Mucosa of stomach (tissue), 1 donor: Measurements from ENCODE around the gene GALNT1.

ENCODE experiments used
- H3K27me3 ChIP-seq: one replicate; pipeline ENCODE4 v1.7.0; 2013; ENCODE audit warnings: mild to moderate bottlenecking, low read length; ENCODE audit not compliant: control insufficient read depth, insufficient read depth
- H3K36me3 ChIP-seq: one replicate; pipeline ENCODE4 v1.7.0; 2013; ENCODE audit warnings: low read length; ENCODE audit not compliant: control insufficient read depth, insufficient read depth
- H3K4me1 ChIP-seq: one replicate; pipeline ENCODE4 v1.7.0; 2013; ENCODE audit warnings: mild to moderate bottlenecking, low read length; ENCODE audit not compliant: control insufficient read depth, insufficient read depth
- H3K4me3 ChIP-seq: one replicate; pipeline ENCODE4 v1.7.0; 2013; ENCODE audit warnings: low read length
- H3K9ac ChIP-seq: one replicate; pipeline ENCODE4 v1.7.0; 2013; ENCODE audit warnings: mild to moderate bottlenecking, low read length, moderate library complexity
- H3K9me3 ChIP-seq: one replicate; pipeline ENCODE4 v1.7.0; 2013; ENCODE audit warnings: mild to moderate bottlenecking, low read length, moderate library complexity; ENCODE audit not compliant: control insufficient read depth
- donor health status: Pancreatic carcinoma.

GALNT1 gene

DNA sequence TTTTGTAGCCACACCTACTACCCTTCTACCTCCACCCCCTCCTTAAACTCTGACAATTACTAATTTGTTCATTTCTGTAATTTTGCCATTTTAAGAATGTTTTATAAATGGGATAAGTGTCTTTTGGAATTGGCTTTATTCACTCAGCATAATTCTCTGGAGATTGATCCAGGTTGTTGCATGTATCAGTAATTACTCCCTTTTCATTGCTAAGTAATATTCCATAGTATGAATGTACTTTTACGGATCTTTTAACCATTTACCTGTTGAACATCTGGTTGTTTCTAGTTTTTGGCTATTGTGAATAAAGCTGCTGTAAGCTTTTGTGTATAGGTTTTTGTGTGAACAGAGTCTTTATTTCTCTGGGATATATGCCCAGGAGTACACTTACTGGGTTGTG is 4.1 kb downstream of the GALNT1 start:
- Histone ChIP-seq H3K27me3 (no peaks in the 10 kb centered on the region), H3K4me3 (no peak overlapping the region), H3K4me1 (peaks cover 14% of the 10 kb centered on the region), H3K9ac (no peak overlapping the region), H3K36me3 (no peaks in the 10 kb centered on the region), H3K9me3 (no peaks in the 10 kb centered on the region)

DNA sequence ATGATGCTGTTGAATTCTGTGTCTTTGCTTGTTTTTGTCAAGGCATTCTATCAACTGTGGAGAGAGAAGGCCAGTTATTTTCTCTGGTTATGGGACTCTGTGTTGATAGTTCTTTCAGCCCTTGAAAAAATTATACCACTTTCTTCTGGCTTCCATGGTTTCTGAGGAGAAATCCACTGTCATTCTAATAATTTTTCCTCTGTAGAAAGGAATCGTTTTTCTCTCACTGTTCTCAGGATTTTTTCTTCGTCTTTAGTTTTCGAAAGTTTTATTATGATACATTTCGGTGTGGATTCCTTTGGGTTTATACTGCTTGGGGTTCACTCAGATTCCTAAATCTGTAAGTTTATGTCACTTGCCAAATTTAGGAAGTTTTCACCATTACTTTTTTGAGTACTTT is 6.6 kb downstream of the GALNT1 start:
- Histone ChIP-seq H3K36me3 (no peaks in the 10 kb centered on the region), H3K4me3 (no peak overlapping the region), H3K9me3 (no peaks in the 10 kb centered on the region), H3K27me3 (no peaks in the 10 kb centered on the region), H3K9ac (no peak overlapping the region), H3K4me1 (peaks cover 5% of the 10 kb centered on the region)

DNA sequence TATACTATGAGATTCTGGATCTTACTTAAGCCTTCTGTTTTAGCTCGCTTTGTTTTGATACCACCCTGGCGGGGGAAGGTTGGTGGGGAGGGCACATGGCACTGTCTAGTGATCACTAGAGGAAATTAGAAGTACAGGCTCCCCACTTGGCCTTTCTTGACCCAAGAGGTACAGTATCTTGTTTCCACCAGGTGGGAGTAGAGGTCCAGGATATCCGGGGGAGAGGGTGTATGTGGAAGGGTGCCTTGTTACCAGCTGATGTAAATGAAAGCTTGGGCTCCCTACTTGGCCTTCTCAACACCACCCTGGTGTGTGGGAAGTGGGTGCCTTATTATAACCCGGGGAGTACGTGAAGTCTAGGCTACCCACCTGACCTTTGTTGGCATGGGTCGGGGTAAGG is 7.5 kb downstream of the GALNT1 start:
- Histone ChIP-seq H3K36me3 (no peaks in the 10 kb centered on the region), H3K4me1 (no peaks in the 10 kb centered on the region)

DNA sequence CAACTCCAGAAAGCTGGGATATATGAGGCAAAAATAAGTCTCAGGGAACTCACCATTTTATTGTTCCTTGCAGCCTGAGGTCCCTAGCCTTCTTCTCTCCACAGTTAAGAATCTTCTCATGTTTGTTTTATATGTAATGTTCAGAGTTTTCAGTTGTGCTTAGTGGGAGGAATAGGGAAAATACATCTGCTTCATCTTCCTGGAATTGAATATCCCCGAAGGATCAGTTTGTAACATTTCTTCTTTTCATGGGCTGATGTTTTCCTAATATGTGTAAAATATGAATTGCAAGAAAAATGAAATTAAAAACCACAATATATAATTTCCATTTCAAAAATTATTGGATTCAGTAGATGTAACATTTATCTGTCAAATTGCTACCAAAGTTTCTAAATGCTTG is 8.0 kb downstream of the GALNT1 start:
- no peaks in the 10 kb centered on the region for H3K9me3 ChIP-seq
- no peaks in the 10 kb centered on the region for H3K27me3 ChIP-seq

More for the DNA sequence above, 7.5 kb downstream of the GALNT1 start:
- H3K9ac ChIP-seq = no peak overlapping the region
- no peak overlapping the region for H3K4me3 ChIP-seq
- no peaks in the 10 kb centered on the region for H3K27me3 ChIP-seq
- H3K9me3 ChIP-seq = no peaks in the 10 kb centered on the region

DNA sequence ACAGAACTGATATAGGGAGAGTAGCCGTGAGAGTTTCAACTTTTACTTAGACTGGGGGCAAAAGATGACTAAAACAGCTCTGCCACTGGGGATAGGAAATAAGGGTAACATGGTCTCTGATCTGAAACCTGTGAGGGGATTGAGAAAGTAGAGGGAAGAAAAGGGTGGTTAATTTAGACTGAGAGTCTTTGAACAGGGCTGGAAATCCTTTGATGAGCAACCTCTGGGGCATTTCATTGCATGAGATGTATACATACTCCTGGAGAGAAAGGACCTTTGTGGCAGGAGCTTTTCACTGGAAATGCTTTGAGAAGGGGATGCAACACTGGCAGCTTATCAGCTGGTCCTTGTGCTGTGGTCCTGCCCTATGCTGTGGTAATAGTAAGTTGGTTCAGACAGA is 9.4 kb downstream of the GALNT1 start:
- H3K36me3 ChIP-seq = no peaks in the 10 kb centered on the region
- no peaks in the 10 kb centered on the region for H3K9me3 ChIP-seq
- H3K9ac ChIP-seq = no peak overlapping the region
- no peak overlapping the region for H3K4me3 ChIP-seq
- no peaks in the 10 kb centered on the region for H3K27me3 ChIP-seq
- no peaks in the 10 kb centered on the region for H3K4me1 ChIP-seq

More for the DNA sequence above, 8.0 kb downstream of the GALNT1 start:
- Histone ChIP-seq H3K9ac (no peak overlapping the region), H3K36me3 (no peaks in the 10 kb centered on the region), H3K4me1 (no peaks in the 10 kb centered on the region), H3K4me3 (no peak overlapping the region)

DNA sequence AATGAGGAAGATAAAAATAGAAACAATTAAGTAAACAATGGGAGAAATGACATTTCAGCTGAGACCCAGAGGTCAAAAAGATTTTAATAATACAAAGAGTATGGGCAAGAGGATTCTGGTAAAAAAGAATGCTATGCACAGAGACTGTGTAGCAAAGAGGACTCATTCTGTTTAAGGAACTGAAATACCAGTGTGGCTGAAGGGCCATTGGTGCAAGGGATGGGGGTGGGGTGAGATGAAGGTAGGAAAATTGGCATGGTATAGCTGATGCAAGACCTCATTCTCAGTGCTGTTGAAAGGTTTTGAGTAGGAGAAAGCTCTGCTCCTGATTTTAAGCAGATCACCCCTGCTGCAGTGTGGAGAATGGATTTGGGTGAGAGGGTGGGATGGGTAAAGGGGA is 10.8 kb downstream of the GALNT1 start:
- Histone ChIP-seq H3K9me3 (no peaks in the 10 kb centered on the region), H3K4me1 (no peaks in the 10 kb centered on the region), H3K36me3 (no peaks in the 10 kb centered on the region), H3K27me3 (no peaks in the 10 kb centered on the region), H3K4me3 (no peak overlapping the region), H3K9ac (no peak overlapping the region)

DNA sequence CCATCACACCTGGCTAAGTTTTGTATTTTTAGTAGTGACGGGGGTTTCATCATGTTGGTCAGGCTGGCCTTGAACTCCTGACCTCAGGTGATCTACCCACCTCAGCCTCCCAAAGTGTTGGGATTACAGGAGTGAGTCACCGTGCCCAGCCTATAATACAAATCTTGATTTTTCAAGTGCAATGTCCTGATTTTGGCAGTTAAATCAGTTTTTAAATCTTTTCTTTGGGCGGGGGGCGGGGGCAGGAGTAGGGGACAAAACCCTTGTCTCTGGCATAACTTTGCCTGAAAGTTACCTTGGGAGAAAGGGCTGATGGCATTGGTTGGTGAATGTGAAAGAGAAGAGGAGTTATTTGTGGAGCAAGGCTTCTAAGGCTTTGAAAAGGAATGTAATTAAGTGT is 12.3 kb downstream of the GALNT1 start:
- no peaks in the 10 kb centered on the region for H3K9me3 ChIP-seq
- H3K27me3 ChIP-seq = no peaks in the 10 kb centered on the region
- no peak overlapping the region for H3K4me3 ChIP-seq
- H3K9ac ChIP-seq = no peak overlapping the region
- H3K36me3 ChIP-seq = no peaks in the 10 kb centered on the region
- no peaks in the 10 kb centered on the region for H3K4me1 ChIP-seq

DNA sequence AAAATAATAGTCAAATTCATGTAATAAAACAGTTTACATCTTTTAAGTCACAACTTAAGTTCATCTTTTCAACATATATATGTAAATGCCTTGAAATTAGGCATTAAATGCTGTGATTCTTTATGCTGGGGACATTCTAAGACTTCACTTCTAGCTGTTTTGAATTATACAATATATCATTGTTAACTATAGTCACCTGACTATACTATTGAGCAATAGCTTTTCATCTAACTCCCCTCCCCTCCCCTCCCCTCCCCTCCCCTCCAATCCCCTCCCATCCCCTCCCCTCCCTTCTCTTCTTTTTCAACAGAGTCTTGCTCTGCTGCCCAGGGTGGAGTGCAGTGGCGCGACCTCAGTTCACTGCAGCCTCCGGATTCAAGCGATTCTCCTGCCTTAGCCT is 16.2 kb downstream of the GALNT1 start:
- Histone ChIP-seq H3K4me3 (no peak overlapping the region), H3K9ac (no peak overlapping the region), H3K4me1 (no peaks in the 10 kb centered on the region), H3K36me3 (no peaks in the 10 kb centered on the region), H3K27me3 (no peaks in the 10 kb centered on the region), H3K9me3 (no peaks in the 10 kb centered on the region)

DNA sequence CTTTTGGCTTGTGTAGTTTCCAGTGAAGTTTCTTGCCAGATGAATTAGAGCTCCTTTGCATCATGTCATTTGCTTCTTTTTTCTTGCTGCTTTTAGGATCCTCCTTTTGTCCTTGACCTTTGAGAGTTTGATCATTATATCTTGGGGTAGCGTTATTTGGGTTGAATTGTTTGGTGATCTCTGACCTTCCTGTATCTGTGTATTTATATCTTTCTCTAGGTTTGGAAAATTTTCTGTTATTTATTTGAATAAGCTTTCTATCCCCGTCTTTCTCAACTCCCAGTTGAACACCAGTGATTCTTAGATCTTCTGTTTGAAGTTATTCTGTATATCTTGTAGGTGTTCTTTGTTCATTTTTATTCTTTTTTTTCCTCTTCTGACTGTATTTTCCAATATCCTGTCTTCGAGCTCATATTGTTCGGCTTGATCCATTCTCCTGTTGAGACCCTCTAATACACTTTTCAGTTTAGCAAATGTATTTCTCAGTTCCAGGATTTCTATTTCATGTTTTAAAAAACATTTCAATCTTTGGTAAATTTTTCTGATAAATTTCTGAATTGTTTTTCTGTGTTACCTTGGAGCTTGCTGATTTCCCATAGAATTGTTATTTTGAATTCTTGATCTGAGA is 20.8 kb downstream of the GALNT1 start:
- no peak overlapping the region for H3K9ac ChIP-seq
- H3K36me3 ChIP-seq = no peaks in the 10 kb centered on the region
- no peak overlapping the region for H3K4me3 ChIP-seq
- no peaks in the 10 kb centered on the region for H3K4me1 ChIP-seq
- no peaks in the 10 kb centered on the region for H3K9me3 ChIP-seq
- no peaks in the 10 kb centered on the region for H3K27me3 ChIP-seq

DNA sequence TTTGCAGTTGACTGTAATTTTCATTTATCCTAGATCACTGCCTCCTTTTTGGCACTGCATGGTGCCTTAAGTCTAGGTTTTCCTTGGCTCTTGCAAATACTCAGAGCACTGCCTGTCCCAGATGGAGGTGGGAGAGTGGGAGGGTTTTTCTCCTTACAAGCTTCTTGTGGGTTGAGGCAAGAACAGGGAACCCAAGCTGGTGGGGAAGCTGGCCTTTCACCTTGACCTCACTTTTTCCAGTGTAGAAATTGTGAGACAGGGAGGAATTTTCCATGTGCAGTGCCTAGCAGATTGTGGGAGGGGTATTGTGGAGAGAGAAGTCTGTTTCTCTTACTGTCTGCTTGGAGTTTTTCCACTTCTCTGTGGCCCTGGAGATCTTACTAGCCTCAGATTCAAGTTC is 21.5 kb downstream of the GALNT1 start:
- no peaks in the 10 kb centered on the region for H3K36me3 ChIP-seq
- no peaks in the 10 kb centered on the region for H3K27me3 ChIP-seq
- H3K9me3 ChIP-seq = no peaks in the 10 kb centered on the region
- H3K4me3 ChIP-seq = no peak overlapping the region
- no peaks in the 10 kb centered on the region for H3K4me1 ChIP-seq
- H3K9ac ChIP-seq = no peak overlapping the region

DNA sequence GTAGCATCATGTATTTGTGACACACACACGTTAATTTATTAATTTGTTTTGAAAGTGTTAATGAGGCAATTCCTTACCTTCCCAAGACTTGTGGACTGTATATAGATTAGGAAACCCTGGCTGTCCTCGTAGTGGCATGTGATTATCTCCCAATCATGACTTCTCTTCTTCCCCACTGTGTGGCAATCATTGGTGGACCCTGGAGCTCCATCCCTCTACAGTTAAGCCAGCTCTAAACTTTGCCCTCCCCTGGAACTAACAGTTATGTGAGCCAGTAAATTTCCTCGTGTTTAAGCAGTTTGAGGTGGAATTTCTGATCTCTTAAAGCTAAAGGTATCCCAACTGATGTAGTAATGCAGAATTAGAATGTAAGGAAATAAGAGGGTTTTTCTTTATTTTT is 22.0 kb downstream of the GALNT1 start:
- no peak overlapping the region for H3K9ac ChIP-seq
- no peaks in the 10 kb centered on the region for H3K4me1 ChIP-seq
- H3K9me3 ChIP-seq = no peaks in the 10 kb centered on the region
- no peak overlapping the region for H3K4me3 ChIP-seq
- no peaks in the 10 kb centered on the region for H3K27me3 ChIP-seq
- H3K36me3 ChIP-seq = no peaks in the 10 kb centered on the region

DNA sequence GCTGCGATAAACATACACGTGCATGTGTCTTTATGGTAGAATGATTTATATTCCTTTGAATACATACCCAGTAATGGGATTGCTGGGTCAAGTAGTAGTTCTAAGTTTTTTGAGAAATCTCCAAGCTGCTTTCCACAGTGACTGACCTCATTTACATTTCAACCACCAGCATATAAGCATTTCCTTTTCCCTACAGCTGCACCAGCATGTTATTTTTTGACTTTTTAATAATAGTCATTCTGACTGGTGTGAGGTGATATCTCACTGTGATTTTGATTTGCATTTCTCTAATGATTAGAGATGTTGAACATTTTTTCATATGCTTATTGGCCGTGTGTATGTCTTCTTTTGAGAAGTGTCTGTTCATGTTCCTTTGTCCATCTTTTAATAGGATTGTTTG is 22.8 kb downstream of the GALNT1 start:
- Histone ChIP-seq H3K36me3 (no peaks in the 10 kb centered on the region), H3K9me3 (no peaks in the 10 kb centered on the region), H3K9ac (no peak overlapping the region), H3K27me3 (no peaks in the 10 kb centered on the region), H3K4me1 (no peaks in the 10 kb centered on the region), H3K4me3 (no peak overlapping the region)
